Brain pericyte (primary cell): ENCODE results near the gene NR4A2.
"Not testable (repeated sequence)": the region's sequence is repeated elsewhere in the genome, so short reads cannot be mapped to it uniquely, and the experiment has no call there.

Experiments
- DNase-seq: peaks from one replicate; pipeline ENCODE4 v3.0.0-alpha.2; 2012; ENCODE audit warnings: low read depth, low spot score

Gene NR4A2

GRCh38 chr2:156321243-156321904 is 11.1 kb downstream of the NR4A2 start:
- DNase-seq, result no peak

GRCh38 chr2:156320486-156321098 is 11.9 kb downstream of the NR4A2 start:
- no peak for DNase-seq

GRCh38 chr2:156319811-156320485 is 12.6 kb downstream of the NR4A2 start:
- no peak for DNase-seq

GRCh38 chr2:156317631-156318030 is 14.9 kb downstream of the NR4A2 start:
- no peak for DNase-seq

- no peak for DNase-seq
Observed at GRCh38 chr2:156311976-156312375, 20.5 kb downstream of the NR4A2 start.

- no peak for DNase-seq
Observed at GRCh38 chr2:156310773-156311172, 21.7 kb downstream of the NR4A2 start.

- no peak for DNase-seq
Observed at GRCh38 chr2:156309917-156310316, 22.6 kb downstream of the NR4A2 start.

GRCh38 chr2:156309167-156309566 is 23.4 kb downstream of the NR4A2 start:
- DNase-seq, result no peak

GRCh38 chr2:156306821-156307220 is 25.7 kb downstream of the NR4A2 start:
- DNase-seq, result no peak

- DNase-seq, result no peak
Observed at GRCh38 chr2:156305121-156305520, 27.4 kb downstream of the NR4A2 start.

GRCh38 chr2:156300337-156300736 is 32.2 kb downstream of the NR4A2 start:
- DNase-seq, result no peak

GRCh38 chr2:156294945-156295580 is 37.5 kb downstream of the NR4A2 start:
- no peak for DNase-seq

- not testable (repeated sequence) for DNase-seq
Observed at GRCh38 chr2:156293382-156293781, 39.1 kb downstream of the NR4A2 start.

- no peak for DNase-seq
Observed at GRCh38 chr2:156279446-156280150, 52.9 kb downstream of the NR4A2 start.
